ENCODE measurements around the gene EHBP1L1.

- TF ChIP-seq GATA3 (IDR thresholded peaks at IDR 0.05; ENCODE audit: low read depth, low read length), result no peak
- no peak for TF ChIP-seq GATA2 (IDR thresholded peaks at IDR 0.05; ENCODE audit: low read depth, low read length)
These were observed 22.4 kb downstream of the EHBP1L1 start for GRCh38 chr11:65598258-65598699.
